Measurements from ENCODE around the gene MPPE1. TPM values are rescaled to one million over a fixed set of nuclear protein-coding genes. Genes with fewer than 3 reads are reported as not detected.

Gene MPPE1
- total and polyA plus RNA-seq, 10 of the 15 experiments (the other 5 are each of a cell fraction or from before 2014, with no cell fraction given), result 13.8 to 34.5 (median 27.6) TPM

DNA sequence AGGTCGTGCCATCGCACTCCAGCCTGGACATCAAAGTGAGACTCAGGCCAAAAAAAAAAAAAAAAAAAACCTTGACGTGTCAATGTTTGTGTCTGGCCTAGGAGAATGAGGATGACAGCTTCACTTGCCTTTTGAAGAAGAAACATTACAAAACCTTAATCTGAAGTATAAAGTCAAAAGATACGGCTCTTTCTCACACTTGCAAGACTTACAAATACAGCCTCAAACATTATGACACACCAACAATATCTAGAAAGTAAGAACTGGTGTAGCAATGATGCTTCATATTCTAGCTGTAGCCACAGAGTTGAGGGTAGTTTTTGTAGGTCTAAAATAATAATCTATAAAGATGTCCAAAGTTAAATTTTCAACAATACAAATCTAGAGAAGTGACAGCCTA lies 25.5 kb downstream of the MPPE1 start:
- RAD21 ChIA-PET (ENCODE audit: unreplicated experiment), result no interaction called here
- ATAC-seq (no peak), FAIRE-seq (no peak), DNase-seq (ENCODE audit: low read depth, low spot score) (no peak)
- Histone ChIP-seq H3K4me3 (no peak overlapping the region), H3K27ac (ENCODE audit: control insufficient read depth, insufficient read depth) (no peak overlapping the region), H4K20me1 (ENCODE audit: control insufficient read depth, insufficient read depth) (no peaks in the 10 kb centered on the region), H3K9ac (ENCODE audit: control insufficient read depth, insufficient read depth, low read length) (no peak overlapping the region), H3K36me3 (ENCODE audit: control insufficient read depth in 2 of 2, insufficient read depth in 2 of 2, low read length in 1 of 2) (peaks cover 6 to 9% of the 10 kb centered on the region in 2 experiments; a peak in 2 of 4 replicates), H3K4me1 (ENCODE audit: control insufficient read depth, insufficient read depth, low read length) (peaks cover 19% of the 10 kb centered on the region), H2AFZ (ENCODE audit: control insufficient read depth, low read depth, low read length) (no peak overlapping the region), H3K9me3 (replicated peaks; ENCODE audit: control insufficient read depth, insufficient read depth, low read length) (no peaks in the 10 kb centered on the region), H3K27me3 (replicated peaks in 1 of 2; ENCODE audit: control insufficient read depth in 2 of 2, insufficient read depth in 2 of 2, low read length in 1 of 2) (no peaks in the 10 kb centered on the region), H3K79me2 (ENCODE audit: control insufficient read depth, insufficient read depth, low read length) (no peaks in the 10 kb centered on the region), H3K4me2 (ENCODE audit: control insufficient read depth, insufficient read depth) (no peak overlapping the region)
- in situ Hi-C loops (cut with MboI), result no loop called here
- no TSS peak for BruUV-seq (replicated peaks)
- intact Hi-C loops (cut with micrococcal nuclease; ENCODE audit: unreplicated experiment), result no loop called here
- TF ChIP-seq HDAC6 (IDR thresholded peaks at IDR 0.05; ENCODE audit: unreplicated experiment) (no peak), ASH2L (IDR thresholded peaks at IDR 0.05; ENCODE audit: borderline replicate concordance, low read depth) (no peak), PML (IDR thresholded peaks at IDR 0.05; ENCODE audit: low read length) (no peak), RCOR1 (conservative IDR thresholded peaks at IDR 0.05; ENCODE audit: low read depth, low read length) (no peak), ZNF217 (IDR thresholded peaks at IDR 0.05) (no peak), CREM (IDR thresholded peaks at IDR 0.05; ENCODE audit: low read depth) (no peak), YY1 (IDR thresholded peaks at IDR 0.05; ENCODE audit: low read depth, low read length) (no peak), RBBP5 (conservative IDR thresholded peaks at IDR 0.05) (no peak)
- TF ChIP-seq, protein P1, sequence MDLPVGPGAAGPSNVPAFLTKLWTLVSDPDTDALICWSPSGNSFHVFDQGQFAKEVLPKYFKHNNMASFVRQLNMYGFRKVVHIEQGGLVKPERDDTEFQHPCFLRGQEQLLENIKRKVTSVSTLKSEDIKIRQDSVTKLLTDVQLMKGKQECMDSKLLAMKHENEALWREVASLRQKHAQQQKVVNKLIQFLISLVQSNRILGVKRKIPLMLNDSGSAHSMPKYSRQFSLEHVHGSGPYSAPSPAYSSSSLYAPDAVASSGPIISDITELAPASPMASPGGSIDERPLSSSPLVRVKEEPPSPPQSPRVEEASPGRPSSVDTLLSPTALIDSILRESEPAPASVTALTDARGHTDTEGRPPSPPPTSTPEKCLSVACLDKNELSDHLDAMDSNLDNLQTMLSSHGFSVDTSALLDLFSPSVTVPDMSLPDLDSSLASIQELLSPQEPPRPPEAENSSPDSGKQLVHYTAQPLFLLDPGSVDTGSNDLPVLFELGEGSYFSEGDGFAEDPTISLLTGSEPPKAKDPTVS (IDR thresholded peaks at IDR 0.05; ENCODE audit: low read depth, low read length), result no peak
- TF ChIP-seq, protein P2, sequence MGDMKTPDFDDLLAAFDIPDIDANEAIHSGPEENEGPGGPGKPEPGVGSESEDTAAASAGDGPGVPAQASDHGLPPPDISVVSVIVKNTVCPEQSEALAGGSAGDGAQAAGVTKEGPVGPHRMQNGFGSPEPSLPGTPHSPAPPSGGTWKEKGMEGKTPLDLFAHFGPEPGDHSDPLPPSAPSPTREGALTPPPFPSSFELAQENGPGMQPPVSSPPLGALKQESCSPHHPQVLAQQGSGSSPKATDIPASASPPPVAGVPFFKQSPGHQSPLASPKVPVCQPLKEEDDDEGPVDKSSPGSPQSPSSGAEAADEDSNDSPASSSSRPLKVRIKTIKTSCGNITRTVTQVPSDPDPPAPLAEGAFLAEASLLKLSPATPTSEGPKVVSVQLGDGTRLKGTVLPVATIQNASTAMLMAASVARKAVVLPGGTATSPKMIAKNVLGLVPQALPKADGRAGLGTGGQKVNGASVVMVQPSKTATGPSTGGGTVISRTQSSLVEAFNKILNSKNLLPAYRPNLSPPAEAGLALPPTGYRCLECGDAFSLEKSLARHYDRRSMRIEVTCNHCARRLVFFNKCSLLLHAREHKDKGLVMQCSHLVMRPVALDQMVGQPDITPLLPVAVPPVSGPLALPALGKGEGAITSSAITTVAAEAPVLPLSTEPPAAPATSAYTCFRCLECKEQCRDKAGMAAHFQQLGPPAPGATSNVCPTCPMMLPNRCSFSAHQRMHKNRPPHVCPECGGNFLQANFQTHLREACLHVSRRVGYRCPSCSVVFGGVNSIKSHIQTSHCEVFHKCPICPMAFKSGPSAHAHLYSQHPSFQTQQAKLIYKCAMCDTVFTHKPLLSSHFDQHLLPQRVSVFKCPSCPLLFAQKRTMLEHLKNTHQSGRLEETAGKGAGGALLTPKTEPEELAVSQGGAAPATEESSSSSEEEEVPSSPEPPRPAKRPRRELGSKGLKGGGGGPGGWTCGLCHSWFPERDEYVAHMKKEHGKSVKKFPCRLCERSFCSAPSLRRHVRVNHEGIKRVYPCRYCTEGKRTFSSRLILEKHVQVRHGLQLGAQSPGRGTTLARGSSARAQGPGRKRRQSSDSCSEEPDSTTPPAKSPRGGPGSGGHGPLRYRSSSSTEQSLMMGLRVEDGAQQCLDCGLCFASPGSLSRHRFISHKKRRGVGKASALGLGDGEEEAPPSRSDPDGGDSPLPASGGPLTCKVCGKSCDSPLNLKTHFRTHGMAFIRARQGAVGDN (IDR thresholded peaks at IDR 0.05), result no peak
- TF ChIP-seq, protein P3, sequence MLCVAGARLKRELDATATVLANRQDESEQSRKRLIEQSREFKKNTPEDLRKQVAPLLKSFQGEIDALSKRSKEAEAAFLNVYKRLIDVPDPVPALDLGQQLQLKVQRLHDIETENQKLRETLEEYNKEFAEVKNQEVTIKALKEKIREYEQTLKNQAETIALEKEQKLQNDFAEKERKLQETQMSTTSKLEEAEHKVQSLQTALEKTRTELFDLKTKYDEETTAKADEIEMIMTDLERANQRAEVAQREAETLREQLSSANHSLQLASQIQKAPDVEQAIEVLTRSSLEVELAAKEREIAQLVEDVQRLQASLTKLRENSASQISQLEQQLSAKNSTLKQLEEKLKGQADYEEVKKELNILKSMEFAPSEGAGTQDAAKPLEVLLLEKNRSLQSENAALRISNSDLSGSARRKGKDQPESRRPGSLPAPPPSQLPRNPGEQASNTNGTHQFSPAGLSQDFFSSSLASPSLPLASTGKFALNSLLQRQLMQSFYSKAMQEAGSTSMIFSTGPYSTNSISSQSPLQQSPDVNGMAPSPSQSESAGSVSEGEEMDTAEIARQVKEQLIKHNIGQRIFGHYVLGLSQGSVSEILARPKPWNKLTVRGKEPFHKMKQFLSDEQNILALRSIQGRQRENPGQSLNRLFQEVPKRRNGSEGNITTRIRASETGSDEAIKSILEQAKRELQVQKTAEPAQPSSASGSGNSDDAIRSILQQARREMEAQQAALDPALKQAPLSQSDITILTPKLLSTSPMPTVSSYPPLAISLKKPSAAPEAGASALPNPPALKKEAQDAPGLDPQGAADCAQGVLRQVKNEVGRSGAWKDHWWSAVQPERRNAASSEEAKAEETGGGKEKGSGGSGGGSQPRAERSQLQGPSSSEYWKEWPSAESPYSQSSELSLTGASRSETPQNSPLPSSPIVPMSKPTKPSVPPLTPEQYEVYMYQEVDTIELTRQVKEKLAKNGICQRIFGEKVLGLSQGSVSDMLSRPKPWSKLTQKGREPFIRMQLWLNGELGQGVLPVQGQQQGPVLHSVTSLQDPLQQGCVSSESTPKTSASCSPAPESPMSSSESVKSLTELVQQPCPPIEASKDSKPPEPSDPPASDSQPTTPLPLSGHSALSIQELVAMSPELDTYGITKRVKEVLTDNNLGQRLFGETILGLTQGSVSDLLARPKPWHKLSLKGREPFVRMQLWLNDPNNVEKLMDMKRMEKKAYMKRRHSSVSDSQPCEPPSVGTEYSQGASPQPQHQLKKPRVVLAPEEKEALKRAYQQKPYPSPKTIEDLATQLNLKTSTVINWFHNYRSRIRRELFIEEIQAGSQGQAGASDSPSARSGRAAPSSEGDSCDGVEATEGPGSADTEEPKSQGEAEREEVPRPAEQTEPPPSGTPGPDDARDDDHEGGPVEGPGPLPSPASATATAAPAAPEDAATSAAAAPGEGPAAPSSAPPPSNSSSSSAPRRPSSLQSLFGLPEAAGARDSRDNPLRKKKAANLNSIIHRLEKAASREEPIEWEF (IDR thresholded peaks at IDR 0.05; ENCODE audit: insufficient replicate concordance, low read depth, low read length), result no peak
- SMC1A ChIA-PET (ENCODE audit: uncharacterized antibody, unreplicated experiment), result interaction anchor here (1.4 kb wide), 1 partner anchor 56 kb away, joined by 4 read pairs; no protein-coding TSS in a partner anchor
- POLR2A ChIA-PET, result no interaction called here
- WGBS (ENCODE audit: insufficient coverage, insufficient replicate concordance, low lambda C conversion rate, missing lambda C conversion rate), result 64% methylated on average over 4 of the region's 4 CpGs
- CTCF ChIA-PET, result interaction anchor here (1.2 kb wide), 1 partner anchor 54 kb away, joined by 3 read pairs; no protein-coding TSS in a partner anchor

Measured in GM12878 (cell line).